NT2/D1 (cell line): ENCODE results near the gene KAZN.

Experiments
- SUZ12 ChIP-seq: IDR thresholded peaks from 2 replicates; pipeline ENCODE4 v1.6.1; 2011; ENCODE audit not compliant: insufficient read length, insufficient read depth; ENCODE audit errors: extremely low read depth
- YY1 ChIP-seq: IDR thresholded peaks from 2 replicates; pipeline ENCODE4 v1.6.1; 2011; ENCODE audit not compliant: insufficient read length, insufficient read depth
- ZNF274 ChIP-seq: IDR thresholded peaks from 2 replicates; pipeline ENCODE4 v1.6.1; 2011; ENCODE audit warnings: mild to moderate bottlenecking, low read depth, low read length

DNA sequence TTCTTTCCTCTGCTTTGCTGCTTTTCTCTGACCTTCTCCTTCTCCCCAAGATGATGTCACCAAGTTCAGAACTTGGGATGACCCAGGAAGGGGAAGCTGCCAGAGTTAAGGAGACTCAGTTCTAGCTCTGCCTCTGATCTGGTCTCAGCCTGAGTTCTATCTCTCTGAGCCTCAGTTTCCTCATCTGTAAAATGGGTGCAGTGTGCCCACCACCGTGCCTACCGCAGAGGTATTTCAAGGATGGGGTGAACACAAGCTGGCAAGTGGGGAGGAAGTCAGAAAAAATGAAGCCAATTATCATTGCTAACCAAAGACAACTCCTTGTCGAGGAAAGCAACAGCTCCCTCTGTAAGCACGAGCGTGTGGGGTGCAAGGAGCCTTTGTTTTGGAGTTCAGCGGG, 249.7 kb downstream of the KAZN start:
- TF ChIP-seq YY1 (no peak), SUZ12 (no peak), ZNF274 (no peak)
